Epithelial cell of esophagus (primary cell): Measurements from ENCODE around the gene GNG7.
A peak's percentile ranks its signal among the peaks of the same experiment; 100 is the strongest.

ENCODE experiments used
- DNase-seq: peaks from one replicate; pipeline ENCODE4 v3.0.0; 2010; ENCODE audit warnings: low read depth
- H3K4me3 ChIP-seq: 2 replicates; pipeline ENCODE4 v1.5.1; 2011; ENCODE audit warnings: mild to moderate bottlenecking, low read length, control low read depth
- TF ChIP-seq, protein P1 (sequence below): IDR thresholded peaks from 2 replicates; pipeline ENCODE4 v1.5.1; 2011; ENCODE audit warnings: low read depth, mild to moderate bottlenecking, low read length, control low read depth, inconsistent platforms; ENCODE audit not compliant: insufficient read depth; ENCODE audit errors: missing control alignments

Gene GNG7

DNA sequence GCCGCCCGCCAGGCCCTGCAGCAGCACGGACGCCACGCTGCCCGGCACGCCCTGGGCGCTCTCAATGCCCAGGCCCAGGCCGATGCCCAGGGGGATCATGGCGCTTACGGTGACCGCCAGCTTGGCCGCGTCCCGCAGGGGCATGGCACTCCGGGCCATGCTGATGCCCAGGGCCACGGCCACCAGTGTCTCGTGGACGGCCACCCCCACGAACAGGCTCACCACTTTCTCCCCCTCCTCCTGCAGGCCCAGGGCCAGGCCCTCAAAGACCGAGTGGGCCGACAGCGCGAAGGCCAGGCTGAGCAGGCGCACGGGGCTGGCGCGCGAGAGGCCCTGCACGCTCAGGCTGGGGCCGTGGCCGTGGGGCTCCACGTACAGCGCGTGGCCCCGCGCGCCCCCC, 30.4 kb upstream of the GNG7 start:
- no peak overlapping the region for H3K4me3 ChIP-seq
- no peak for DNase-seq
- TF ChIP-seq, protein P1, sequence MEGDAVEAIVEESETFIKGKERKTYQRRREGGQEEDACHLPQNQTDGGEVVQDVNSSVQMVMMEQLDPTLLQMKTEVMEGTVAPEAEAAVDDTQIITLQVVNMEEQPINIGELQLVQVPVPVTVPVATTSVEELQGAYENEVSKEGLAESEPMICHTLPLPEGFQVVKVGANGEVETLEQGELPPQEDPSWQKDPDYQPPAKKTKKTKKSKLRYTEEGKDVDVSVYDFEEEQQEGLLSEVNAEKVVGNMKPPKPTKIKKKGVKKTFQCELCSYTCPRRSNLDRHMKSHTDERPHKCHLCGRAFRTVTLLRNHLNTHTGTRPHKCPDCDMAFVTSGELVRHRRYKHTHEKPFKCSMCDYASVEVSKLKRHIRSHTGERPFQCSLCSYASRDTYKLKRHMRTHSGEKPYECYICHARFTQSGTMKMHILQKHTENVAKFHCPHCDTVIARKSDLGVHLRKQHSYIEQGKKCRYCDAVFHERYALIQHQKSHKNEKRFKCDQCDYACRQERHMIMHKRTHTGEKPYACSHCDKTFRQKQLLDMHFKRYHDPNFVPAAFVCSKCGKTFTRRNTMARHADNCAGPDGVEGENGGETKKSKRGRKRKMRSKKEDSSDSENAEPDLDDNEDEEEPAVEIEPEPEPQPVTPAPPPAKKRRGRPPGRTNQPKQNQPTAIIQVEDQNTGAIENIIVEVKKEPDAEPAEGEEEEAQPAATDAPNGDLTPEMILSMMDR: no peak

DNA sequence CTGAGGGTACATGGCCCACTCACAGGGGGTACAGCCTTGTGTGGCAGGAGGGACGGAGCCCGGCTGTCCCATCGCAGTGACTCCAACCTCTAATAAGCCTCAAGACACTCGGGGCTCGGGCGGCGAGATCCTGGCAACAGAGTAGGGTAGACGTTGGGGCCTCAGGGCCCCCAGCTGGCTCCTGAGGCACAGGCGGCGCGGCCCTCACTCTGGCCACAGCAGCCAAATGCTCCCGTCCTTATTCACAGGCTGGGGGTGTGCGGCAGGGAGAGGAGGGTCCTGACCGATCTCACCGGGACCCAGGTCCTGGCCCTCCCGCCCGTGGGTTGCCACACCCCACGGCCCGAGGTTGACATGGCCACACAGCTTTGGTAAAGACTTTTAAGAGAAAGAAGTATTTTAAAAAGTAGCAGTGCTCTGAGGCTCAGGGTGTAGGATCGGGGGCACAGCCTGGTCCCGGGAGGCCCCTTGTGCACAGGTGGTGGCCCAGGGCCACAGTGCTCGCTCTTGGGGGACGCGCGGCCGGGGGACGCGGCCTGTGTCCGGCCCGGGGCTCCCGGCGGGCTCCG, 29.7 kb upstream of the GNG7 start:
- DNase-seq: no peak
- no peak overlapping the region for H3K4me3 ChIP-seq
- TF ChIP-seq, protein P1: no peak

DNA sequence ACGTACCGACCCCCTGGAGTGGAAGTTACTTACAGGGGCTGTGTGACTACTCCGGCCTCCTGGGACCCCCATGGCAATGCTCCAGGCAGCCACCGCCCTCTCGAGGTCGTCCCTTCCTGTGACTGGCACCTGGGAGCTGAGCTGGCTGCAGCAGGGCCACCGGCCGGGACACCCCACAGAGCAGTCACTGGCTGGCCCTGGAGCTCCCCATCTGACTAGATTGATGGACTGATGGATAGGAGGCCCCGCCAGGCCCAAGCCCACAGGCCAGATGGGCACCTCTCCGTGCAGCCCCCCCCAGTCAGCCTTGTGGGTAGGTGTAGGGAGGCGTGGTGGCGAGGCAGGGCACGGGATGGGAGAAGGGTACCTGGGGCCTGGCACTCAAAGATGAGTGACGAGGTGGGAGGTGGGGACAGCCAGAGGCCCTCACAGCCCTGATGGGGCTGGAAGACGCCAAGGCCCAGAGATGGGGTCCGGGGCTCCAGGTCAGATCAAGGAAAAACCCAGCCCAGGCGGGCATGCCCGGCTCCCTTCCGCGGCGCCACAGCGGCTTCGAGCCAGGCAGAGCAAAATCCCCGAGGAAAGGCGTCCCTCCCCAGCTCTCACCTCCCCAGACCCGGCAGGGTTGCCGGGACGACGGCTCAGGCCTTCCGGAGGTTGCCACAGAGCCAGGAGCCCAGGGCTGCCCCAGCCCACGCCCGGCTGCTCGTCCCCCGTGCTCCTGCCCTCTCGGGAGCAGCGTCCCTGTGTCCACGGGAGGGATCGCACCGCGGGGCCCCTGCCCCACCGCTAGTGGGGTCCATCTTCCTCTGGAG, 28.9 kb upstream of the GNG7 start:
- no peak overlapping the region for H3K4me3 ChIP-seq
- no peak for DNase-seq
- TF ChIP-seq, protein P1: no peak

DNA sequence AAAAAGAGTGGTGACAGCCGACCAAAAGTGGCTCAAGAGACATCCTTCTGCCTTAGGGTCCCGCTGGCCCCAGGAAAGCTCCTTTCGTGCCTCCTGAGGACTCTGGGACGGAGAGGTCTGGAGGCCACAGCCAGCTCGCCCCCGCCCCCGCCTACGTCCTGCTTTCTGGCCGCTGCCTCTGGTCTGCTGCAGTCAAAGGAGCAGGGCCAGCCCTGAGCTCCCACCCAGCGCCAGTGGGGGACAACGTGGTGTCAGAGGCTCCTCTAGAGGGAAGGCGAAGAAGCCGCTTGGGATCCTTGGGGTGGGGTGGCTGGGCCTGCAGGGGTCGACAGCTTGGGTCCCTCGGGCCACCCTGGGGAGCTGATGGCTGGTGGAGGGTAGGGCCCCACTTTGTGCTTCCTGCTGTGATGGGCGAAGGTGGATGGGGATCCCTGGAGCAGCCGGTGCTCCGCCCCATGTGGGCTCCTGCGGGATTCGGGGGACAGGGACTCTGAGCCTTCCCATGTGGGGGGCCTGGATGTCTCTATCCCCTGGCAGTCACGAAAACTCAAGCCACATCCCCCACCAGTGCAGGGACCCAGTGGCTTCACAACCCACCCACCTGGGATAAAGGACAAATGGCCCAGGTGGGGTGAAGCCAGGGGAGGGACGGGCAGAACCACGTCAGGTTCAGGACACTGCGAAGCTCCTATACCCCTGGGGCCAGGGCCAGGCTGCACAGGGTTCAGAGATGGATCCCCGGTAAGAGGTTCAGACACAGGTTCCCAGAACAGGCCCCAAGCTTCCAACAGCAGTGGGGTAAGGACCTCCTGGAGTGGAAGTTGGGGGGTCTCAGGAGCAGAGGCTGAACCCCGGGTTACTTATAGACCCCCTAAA, 27.7 kb upstream of the GNG7 start:
- DNase-seq: no peak
- no peak overlapping the region for H3K4me3 ChIP-seq
- TF ChIP-seq, protein P1: no peak

DNA sequence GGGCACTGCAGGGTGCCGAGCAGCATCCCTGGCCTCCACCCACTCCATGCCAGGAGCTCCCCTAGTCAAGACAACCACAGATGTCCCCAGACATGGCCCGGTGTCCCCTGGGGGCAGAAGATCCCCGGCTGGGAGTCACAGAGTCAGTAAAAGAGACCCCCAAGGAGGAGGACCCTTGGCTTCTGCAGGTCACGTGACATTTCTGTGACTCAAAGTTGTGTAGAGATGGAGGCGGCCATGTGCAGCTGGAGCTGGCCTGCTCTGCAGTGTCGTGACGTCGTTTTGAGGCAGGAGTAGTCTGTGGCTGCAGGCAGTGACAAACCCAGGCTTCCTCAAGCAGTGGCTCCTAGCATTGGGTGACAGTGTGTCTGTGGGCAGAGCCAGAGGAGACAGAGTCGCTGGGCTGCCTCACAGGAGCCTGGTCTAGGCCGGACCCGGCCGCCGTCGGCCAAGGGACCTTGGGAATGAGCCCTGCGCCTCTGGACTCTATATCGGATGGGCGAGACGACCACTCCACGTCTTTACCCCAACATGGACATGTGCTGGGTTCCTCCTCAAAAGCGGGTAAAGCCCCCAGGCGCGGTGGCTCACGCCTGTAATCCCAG, 26.4 kb upstream of the GNG7 start:
- no peak overlapping the region for H3K4me3 ChIP-seq
- DNase-seq: no peak
- TF ChIP-seq, protein P1: no peak

DNA sequence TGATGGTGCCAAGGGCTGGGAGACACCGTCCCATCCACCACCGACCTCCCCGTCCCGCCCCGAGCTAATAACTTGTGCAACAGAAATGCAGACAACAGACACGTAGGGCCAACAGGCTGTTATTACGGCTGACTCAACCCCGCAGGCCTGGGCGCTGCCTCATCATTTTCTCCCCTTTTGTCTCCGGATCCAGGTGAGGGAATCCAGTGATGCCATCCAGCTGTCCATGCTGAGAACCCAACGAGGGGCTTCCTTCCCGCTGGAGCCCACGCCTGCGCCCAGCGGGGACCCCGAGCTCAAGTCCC, 25.1 kb upstream of the GNG7 start:
- no peak overlapping the region for H3K4me3 ChIP-seq
- peak; percentile 78 for DNase-seq
- TF ChIP-seq, protein P1: no peak
